Effector memory CD4-positive, alpha-beta T cell (primary cell): ENCODE results near the gene VWA5B2.

Experiments
- DNase-seq, 3 donors: peaks; one replicate each; pipeline ENCODE4 v3.0.0-alpha.2; 2020
- H3K27ac ChIP-seq: 2 replicates; pipeline ENCODE4 v1.7.0; 2013; ENCODE audit warnings: mild to moderate bottlenecking, low read length, moderate library complexity; ENCODE audit not compliant: insufficient read depth, poor library complexity, severe bottlenecking
- H3K27me3 ChIP-seq: replicated peaks from 2 replicates; pipeline ENCODE4 v1.7.0; 2013; ENCODE audit warnings: mild to moderate bottlenecking, low read length; ENCODE audit not compliant: insufficient read depth, control insufficient read depth, poor library complexity, severe bottlenecking
- H3K36me3 ChIP-seq: 2 replicates; pipeline ENCODE4 v1.7.0; 2013; ENCODE audit warnings: mild to moderate bottlenecking, low read length, moderate library complexity; ENCODE audit not compliant: control insufficient read depth, insufficient read depth
- H3K4me1 ChIP-seq: 2 replicates; pipeline ENCODE4 v1.7.0; 2013; ENCODE audit warnings: low read length, mild to moderate bottlenecking; ENCODE audit not compliant: control insufficient read depth, insufficient read depth, poor library complexity, severe bottlenecking
- H3K4me3 ChIP-seq: 2 replicates; pipeline ENCODE4 v1.7.0; 2013; ENCODE audit warnings: low read length, low read depth, mild to moderate bottlenecking; ENCODE audit not compliant: insufficient read depth, poor library complexity, severe bottlenecking
- H3K9me3 ChIP-seq: 2 replicates; pipeline ENCODE4 v1.7.0; 2013; ENCODE audit warnings: mild to moderate bottlenecking, low read length, moderate library complexity; ENCODE audit not compliant: control insufficient read depth

VWA5B2 gene

GRCh38 chr3:184218814-184219213 lies 10.6 kb upstream of the VWA5B2 start:
- H3K36me3 ChIP-seq = no peaks in the 10 kb centered on the region
- DNase-seq = no peak
- no peaks in the 10 kb centered on the region for H3K4me1 ChIP-seq
- no peak overlapping the region for H3K27ac ChIP-seq
- no peak overlapping the region for H3K4me3 ChIP-seq
- H3K27me3 ChIP-seq = no peaks in the 10 kb centered on the region
- H3K9me3 ChIP-seq = no peaks in the 10 kb centered on the region

GRCh38 chr3:184222521-184222920 lies 6.9 kb upstream of the VWA5B2 start:
- Histone ChIP-seq H3K4me1 (no peaks in the 10 kb centered on the region), H3K36me3 (no peaks in the 10 kb centered on the region), H3K4me3 (no peak overlapping the region), H3K27me3 (no peaks in the 10 kb centered on the region), H3K27ac (no peak overlapping the region), H3K9me3 (no peaks in the 10 kb centered on the region)
- no peak for DNase-seq

- no peak for DNase-seq
- Histone ChIP-seq H3K9me3 (no peaks in the 10 kb centered on the region), H3K36me3 (no peaks in the 10 kb centered on the region), H3K27ac (no peak overlapping the region), H3K4me1 (peaks cover 3% of the 10 kb centered on the region), H3K4me3 (no peak overlapping the region), H3K27me3 (peaks cover 10% of the 10 kb centered on the region)
These were observed 5.4 kb upstream of the VWA5B2 start for GRCh38 chr3:184223946-184224345.

GRCh38 chr3:184227481-184227935 lies 1.9 kb upstream of the VWA5B2 start:
- Histone ChIP-seq H3K4me1 (peaks cover 21% of the 10 kb centered on the region), H3K27me3 (peaks cover 41% of the 10 kb centered on the region), H3K27ac (no peak overlapping the region), H3K4me3 (no peak overlapping the region), H3K36me3 (no peaks in the 10 kb centered on the region), H3K9me3 (no peaks in the 10 kb centered on the region)
- peak in 2 of 3 donors; percentile 22 to 25 for DNase-seq

GRCh38 chr3:184228376-184229137 lies 828 bp upstream of the VWA5B2 start:
- Histone ChIP-seq H3K4me1 (peaks cover 21% of the 10 kb centered on the region), H3K27me3 (peaks cover 44% of the 10 kb centered on the region)

GRCh38 chr3:184230081-184230602 lies 757 bp downstream of the VWA5B2 start:
- peak overlapping the region; percentile 70 for H3K4me3 ChIP-seq
- H3K9me3 ChIP-seq = no peaks in the 10 kb centered on the region
- peaks cover 47% of the 10 kb centered on the region for H3K27me3 ChIP-seq
- peaks cover 21% of the 10 kb centered on the region for H3K4me1 ChIP-seq
- DNase-seq = no peak
- H3K36me3 ChIP-seq = no peaks in the 10 kb centered on the region
- no peak overlapping the region for H3K27ac ChIP-seq

More at GRCh38 chr3:184228376-184229137, 828 bp upstream of the VWA5B2 start:
- Histone ChIP-seq H3K4me3 (no peak overlapping the region), H3K9me3 (no peaks in the 10 kb centered on the region), H3K36me3 (no peaks in the 10 kb centered on the region), H3K27ac (no peak overlapping the region)
- no peak for DNase-seq

GRCh38 chr3:184230603-184231528 lies 1.5 kb downstream of the VWA5B2 start:
- DNase-seq = no peak
- H3K4me3 ChIP-seq = peak overlapping the region; percentile 70
- no peak overlapping the region for H3K27ac ChIP-seq
- H3K27me3 ChIP-seq = peaks cover 47% of the 10 kb centered on the region
- H3K36me3 ChIP-seq = no peaks in the 10 kb centered on the region
- H3K4me1 ChIP-seq = peaks cover 21% of the 10 kb centered on the region
- H3K9me3 ChIP-seq = no peaks in the 10 kb centered on the region

GRCh38 chr3:184231671-184232070 lies 2.3 kb downstream of the VWA5B2 start:
- no peak for DNase-seq
- H3K27me3 ChIP-seq = peaks cover 47% of the 10 kb centered on the region
- no peak overlapping the region for H3K4me3 ChIP-seq
- no peaks in the 10 kb centered on the region for H3K9me3 ChIP-seq
- H3K36me3 ChIP-seq = no peaks in the 10 kb centered on the region
- H3K4me1 ChIP-seq = peaks cover 21% of the 10 kb centered on the region
- H3K27ac ChIP-seq = no peak overlapping the region

GRCh38 chr3:184233127-184233843 lies 3.9 kb downstream of the VWA5B2 start:
- DNase-seq = no peak
- peaks cover 21% of the 10 kb centered on the region for H3K4me1 ChIP-seq
- no peaks in the 10 kb centered on the region for H3K9me3 ChIP-seq
- H3K4me3 ChIP-seq = no peak overlapping the region
- no peak overlapping the region for H3K27ac ChIP-seq
- H3K36me3 ChIP-seq = no peaks in the 10 kb centered on the region
- peaks cover 44% of the 10 kb centered on the region for H3K27me3 ChIP-seq
